Type B pancreatic cell (in vitro differentiated cells): ENCODE measurements around the gene USP10. TPM values are rescaled to one million over a fixed set of nuclear protein-coding genes. Genes with fewer than 3 reads are reported as not detected.
A peak's percentile ranks its signal among the peaks of the same experiment; 100 is the strongest.

Experiments
- DNase-seq: peaks from one replicate; pipeline ENCODE4 v3.0.0; 2021; ENCODE audit warnings: mixed read lengths; ENCODE audit not compliant: unreplicated experiment; ENCODE audit errors: extremely low spot score
- H3K27ac Mint-ChIP-seq: 2 replicates; pipeline ENCODE4 v1.8.0; 2021; ENCODE audit warnings: mild to moderate bottlenecking, mixed read lengths
- H3K27me3 Mint-ChIP-seq: 2 replicates; pipeline ENCODE4 v1.8.0; 2021; ENCODE audit warnings: mixed read lengths
- H3K36me3 Mint-ChIP-seq: 2 replicates; pipeline ENCODE4 v1.8.0; 2021; ENCODE audit warnings: mixed read lengths
- H3K4me1 Mint-ChIP-seq: one replicate; pipeline ENCODE4 v1.8.0; 2021; ENCODE audit warnings: mixed read lengths; ENCODE audit not compliant: unreplicated experiment
- H3K4me3 Mint-ChIP-seq: 2 replicates; pipeline ENCODE4 v1.8.0; 2021; ENCODE audit warnings: mild to moderate bottlenecking, mixed read lengths
- H3K9me3 Mint-ChIP-seq: 2 replicates; pipeline ENCODE4 v1.8.0; 2021; ENCODE audit warnings: mixed read lengths
- total RNA-seq: library from RNA; stranded (reverse); gene quantifications from 2 replicates; pipeline ENCODE4 v1.2.1, GENCODE V29; 2021; ENCODE audit warnings: low replicate concordance
- TF ChIP-seq, protein P1 (sequence below): fragments of 200-600 bp; sonication (generic); conservative IDR thresholded peaks from 2 replicates; pipeline ENCODE4 v1.5.0; 2021; ENCODE audit warnings: antibody characterized with exemption, mild to moderate bottlenecking

Gene USP10
- total RNA-seq, 1 donor from 2014 or later, result 110 TPM

DNA sequence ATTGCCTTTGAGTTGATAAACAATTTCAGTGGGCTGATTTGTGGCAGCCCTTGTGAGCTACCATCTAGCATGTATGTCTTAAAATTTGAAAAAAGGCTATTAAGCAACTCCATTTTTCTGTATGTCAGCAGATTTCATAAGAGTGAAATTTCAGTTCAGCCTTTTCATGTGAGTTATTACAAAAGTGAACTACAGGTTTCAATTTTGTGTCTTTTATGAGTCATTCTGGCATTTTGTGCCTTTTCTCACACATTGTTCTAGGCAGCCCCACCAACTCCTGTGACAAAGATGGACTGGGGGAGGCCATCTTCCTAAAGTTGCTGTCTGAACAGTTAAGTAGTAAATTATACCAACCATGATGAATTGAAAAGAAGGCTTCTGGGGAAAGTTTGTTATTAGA, 52.1 kb downstream of the USP10 start:
- Mint-ChIP-seq H3K27me3 (no peaks in the 10 kb centered on the region), H3K4me1 (peaks cover 44% of the 10 kb centered on the region), H3K36me3 (peaks cover 7% of the 10 kb centered on the region), H3K9me3 (no peaks in the 10 kb centered on the region), H3K27ac (peak overlapping the region; percentile 30), H3K4me3 (peak overlapping the region; percentile 11)
- TF ChIP-seq, protein P1, sequence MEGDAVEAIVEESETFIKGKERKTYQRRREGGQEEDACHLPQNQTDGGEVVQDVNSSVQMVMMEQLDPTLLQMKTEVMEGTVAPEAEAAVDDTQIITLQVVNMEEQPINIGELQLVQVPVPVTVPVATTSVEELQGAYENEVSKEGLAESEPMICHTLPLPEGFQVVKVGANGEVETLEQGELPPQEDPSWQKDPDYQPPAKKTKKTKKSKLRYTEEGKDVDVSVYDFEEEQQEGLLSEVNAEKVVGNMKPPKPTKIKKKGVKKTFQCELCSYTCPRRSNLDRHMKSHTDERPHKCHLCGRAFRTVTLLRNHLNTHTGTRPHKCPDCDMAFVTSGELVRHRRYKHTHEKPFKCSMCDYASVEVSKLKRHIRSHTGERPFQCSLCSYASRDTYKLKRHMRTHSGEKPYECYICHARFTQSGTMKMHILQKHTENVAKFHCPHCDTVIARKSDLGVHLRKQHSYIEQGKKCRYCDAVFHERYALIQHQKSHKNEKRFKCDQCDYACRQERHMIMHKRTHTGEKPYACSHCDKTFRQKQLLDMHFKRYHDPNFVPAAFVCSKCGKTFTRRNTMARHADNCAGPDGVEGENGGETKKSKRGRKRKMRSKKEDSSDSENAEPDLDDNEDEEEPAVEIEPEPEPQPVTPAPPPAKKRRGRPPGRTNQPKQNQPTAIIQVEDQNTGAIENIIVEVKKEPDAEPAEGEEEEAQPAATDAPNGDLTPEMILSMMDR, result no peak
- no peak for DNase-seq

DNA sequence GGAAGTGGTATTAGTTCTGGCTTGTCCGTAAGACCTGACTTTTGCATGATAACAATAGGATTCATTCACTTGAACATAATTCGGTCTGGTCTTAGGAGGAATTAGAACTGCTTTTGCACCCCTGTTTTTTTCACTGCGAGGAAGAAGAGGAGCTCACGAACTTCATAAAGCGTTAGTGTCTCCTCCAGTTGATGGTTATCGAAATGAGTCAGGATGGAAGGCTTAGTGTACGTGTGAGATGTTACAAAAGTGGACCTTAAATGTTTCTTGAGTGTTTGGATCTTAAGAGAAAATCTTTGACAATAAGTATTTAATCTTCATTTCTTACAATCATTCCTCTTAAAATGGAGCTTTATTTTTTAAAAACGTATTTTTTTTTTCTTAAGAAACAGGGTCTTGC, 52.8 kb downstream of the USP10 start:
- H3K36me3 Mint-ChIP-seq, result peaks cover 7% of the 10 kb centered on the region
- DNase-seq, result no peak
- H3K9me3 Mint-ChIP-seq, result no peaks in the 10 kb centered on the region
- H3K4me3 Mint-ChIP-seq, result no peak overlapping the region
- peaks cover 44% of the 10 kb centered on the region for H3K4me1 Mint-ChIP-seq
- no peaks in the 10 kb centered on the region for H3K27me3 Mint-ChIP-seq
- TF ChIP-seq, protein P1, result no peak
- H3K27ac Mint-ChIP-seq, result peak overlapping the region; percentile 30

DNA sequence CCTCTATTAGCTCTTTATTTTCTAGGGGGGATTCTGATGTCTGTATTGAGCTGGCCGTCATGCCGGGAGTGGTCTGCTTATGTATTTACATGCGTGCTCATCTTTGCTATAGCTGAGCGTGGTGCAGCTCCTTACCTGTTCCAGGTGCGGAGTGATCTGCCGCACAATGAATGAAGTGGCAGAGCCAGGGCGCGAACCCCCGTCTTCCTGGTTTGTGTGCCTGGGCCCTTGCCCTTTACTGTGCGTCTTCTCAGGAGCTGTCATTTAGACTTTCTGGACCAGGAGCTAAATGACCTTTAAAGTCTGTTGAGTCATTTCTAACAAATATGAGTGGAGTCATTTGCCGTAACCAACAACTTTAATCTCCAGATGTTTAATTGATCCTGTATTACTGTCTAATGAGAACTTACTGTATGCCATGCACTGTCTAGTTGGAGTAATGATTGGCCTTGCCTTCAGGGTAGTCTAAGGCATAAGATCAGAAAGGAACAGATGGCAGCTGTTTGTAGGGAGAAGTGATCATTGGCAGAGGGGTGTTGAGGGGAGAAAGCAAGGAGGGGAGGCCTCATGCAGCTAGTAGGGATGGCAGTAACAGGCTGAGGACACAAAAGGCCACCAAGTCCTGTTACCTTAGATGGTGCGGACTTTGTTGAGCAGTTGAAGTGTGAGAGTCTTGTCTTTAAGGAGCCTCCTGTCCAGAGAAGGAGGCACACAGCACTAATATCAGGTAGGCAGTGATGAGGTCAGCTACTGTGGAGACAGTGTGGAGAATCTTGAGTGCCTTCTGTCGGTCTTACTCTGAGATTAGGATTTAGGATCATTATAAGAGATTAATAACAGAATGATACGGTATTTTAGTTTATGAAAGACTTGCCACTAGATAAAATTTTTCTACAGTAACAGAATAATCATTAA, 53.9 kb downstream of the USP10 start:
- Mint-ChIP-seq H3K4me3 (peak overlapping the region; percentile 70), H3K9me3 (no peaks in the 10 kb centered on the region), H3K36me3 (peaks cover 7% of the 10 kb centered on the region), H3K4me1 (peaks cover 55% of the 10 kb centered on the region), H3K27me3 (no peaks in the 10 kb centered on the region), H3K27ac (peak overlapping the region; percentile 93)
- no peak for DNase-seq
- TF ChIP-seq, protein P1, result no peak

DNA sequence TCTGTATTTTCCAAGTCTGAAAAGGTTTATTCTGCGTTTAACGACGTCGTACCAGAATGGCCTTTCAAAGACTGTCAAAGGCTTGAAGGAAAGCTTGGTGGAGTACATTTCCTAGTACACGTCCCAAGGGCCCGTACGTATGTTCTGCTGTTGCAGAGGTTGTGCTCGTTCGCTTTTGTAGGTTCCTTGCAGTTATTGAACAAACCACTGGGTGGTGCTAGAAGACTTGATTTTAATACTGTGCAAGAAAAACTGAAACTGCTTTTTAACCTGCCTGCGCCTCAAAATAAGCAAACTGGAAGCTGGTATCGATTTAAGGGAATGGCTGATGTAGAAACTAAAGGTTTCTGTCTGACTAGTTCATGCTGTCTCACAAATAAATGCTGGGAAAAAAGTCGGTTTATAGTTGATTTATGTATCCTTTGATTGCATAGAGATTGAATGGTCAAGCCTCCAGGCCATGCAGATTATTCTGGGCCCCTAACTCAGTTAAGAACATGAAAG, 54.6 kb downstream of the USP10 start:
- Mint-ChIP-seq H3K4me3 (peak overlapping the region; percentile 70), H3K27me3 (no peaks in the 10 kb centered on the region), H3K4me1 (peaks cover 58% of the 10 kb centered on the region), H3K9me3 (no peaks in the 10 kb centered on the region), H3K36me3 (peaks cover 7% of the 10 kb centered on the region), H3K27ac (peak overlapping the region; percentile 93)
- TF ChIP-seq, protein P1, result peak; percentile 93
- DNase-seq, result no peak

DNA sequence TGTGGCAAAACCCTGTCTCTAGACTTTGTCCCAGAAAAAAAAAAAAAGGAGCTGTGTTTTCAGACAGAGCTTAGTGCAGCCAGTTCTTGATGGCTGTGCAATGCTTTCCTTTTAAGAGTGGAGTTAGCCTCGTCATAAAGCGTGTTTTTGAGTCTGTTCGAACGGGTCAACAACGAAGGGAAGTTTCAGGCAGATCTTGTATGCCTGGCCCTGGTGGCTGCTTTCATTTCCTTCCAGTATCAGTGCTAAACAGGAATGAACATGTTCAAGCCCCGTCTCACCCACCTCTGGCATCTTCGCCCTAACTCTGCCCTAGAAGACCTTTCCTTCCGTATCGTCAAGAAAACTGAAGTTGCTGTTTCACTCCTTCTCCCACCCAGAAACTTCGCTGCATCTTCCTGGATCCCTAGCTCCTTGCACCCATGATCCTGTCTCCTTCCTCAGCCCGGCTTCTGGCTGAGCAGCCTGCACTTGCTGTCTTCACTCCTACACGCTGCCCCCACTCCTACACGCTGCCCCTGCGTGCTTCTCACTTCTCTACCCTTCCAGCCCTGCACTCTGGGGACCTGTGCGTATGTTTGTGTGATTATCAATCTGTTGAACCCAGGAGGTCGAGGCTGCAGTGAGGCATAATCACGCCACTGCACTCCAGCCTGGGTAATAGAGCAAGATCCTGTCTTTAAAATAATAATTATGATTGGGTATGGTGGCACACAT, 55.3 kb downstream of the USP10 start:
- DNase-seq, result no peak
- Mint-ChIP-seq H3K4me3 (no peak overlapping the region), H3K27ac (peak overlapping the region; percentile 93), H3K9me3 (no peaks in the 10 kb centered on the region), H3K4me1 (peaks cover 54% of the 10 kb centered on the region), H3K27me3 (no peaks in the 10 kb centered on the region), H3K36me3 (peaks cover 7% of the 10 kb centered on the region)
- TF ChIP-seq, protein P1, result no peak
